GM12878 (cell line): ENCODE measurements around the gene SLIT1. TPM values are rescaled to one million over a fixed set of nuclear protein-coding genes. Genes with fewer than 3 reads are reported as not detected.

ENCODE experiments used
- ATAC-seq: fragments of 200-7000 bp; cut with Tn5 transposase; 3 replicates; pipeline ENCODE4 v1.9.1; 2020; ENCODE audit warnings: mild to moderate bottlenecking, moderate library complexity
- BruUV-seq: library from RNA; stranded (reverse); fragments of 400-500 nt; replicated peaks from 2 replicates; lab custom pipeline; 2021; lab: Mats Ljungman, UMichigan
- CTCF ChIA-PET: fragments of 300-600 bp; sonication (Branson Sonifier 250); formaldehyde crosslinking; extraction: SDS; loops from one replicate; lab custom pipeline; 2021; ENCODE audit warnings: inconsistent platforms; lab: Yijun Ruan, JAX
- POLR2A ChIA-PET: fragments of 350-600 bp; formaldehyde crosslinking; extraction: SDS; loops from one replicate; lab custom pipeline; 2021; ENCODE audit warnings: inconsistent platforms; lab: Charles Lee
- RAD21 ChIA-PET: fragments of 300-600 bp; sonication (Branson Sonifier 250); formaldehyde crosslinking; loops from one replicate; lab custom pipeline; 2023; ENCODE audit warnings: antibody characterized with exemption; ENCODE audit not compliant: unreplicated experiment; lab: Charles Lee
- SMC1A ChIA-PET: fragments of 300-600 bp; sonication (Branson Sonifier 250); formaldehyde crosslinking; loops from one replicate; lab custom pipeline; 2023; ENCODE audit not compliant: unreplicated experiment, uncharacterized antibody; lab: Charles Lee
- DNase-seq: peaks from one replicate; pipeline ENCODE4 v3.0.0-alpha.2; 2011; ENCODE audit warnings: low read depth, low spot score
- FAIRE-seq: peaks from 3 replicates; lab custom pipeline; 2011; peaks lifted over from hg19 to GRCh38; lab: Jason Lieb, UNC
- H2AFZ ChIP-seq: 2 replicates; pipeline ENCODE4 v1.6.0; 2011; ENCODE audit warnings: low read depth, low read length, control low read depth; ENCODE audit not compliant: control insufficient read depth
- H3K27ac ChIP-seq: 2 replicates; pipeline ENCODE4 v1.5.1; 2011; ENCODE audit warnings: control low read depth; ENCODE audit not compliant: control insufficient read depth, insufficient read depth
- H3K27me3 ChIP-seq, 2 experiments: replicated peaks in 1 of 2; 2 replicates each; pipeline versions ENCODE4 v1.6.0 to v1.6.1; 2011; ENCODE audit warnings: low read length in 1 of 2; ENCODE audit not compliant: control insufficient read depth in 2 of 2, insufficient read depth in 2 of 2
- H3K36me3 ChIP-seq, 2 experiments: 2 replicates each; pipeline ENCODE4 v1.5.1; 2011; ENCODE audit warnings: low read length in 1 of 2; ENCODE audit not compliant: control insufficient read depth in 2 of 2, insufficient read depth in 2 of 2
- H3K4me1 ChIP-seq: 2 replicates; pipeline ENCODE4 v1.6.1; 2011; ENCODE audit warnings: mild to moderate bottlenecking, low read length, moderate library complexity, mixed read lengths; ENCODE audit not compliant: control insufficient read depth, insufficient read depth
- H3K4me2 ChIP-seq: 2 replicates; pipeline ENCODE4 v1.6.0; 2011; ENCODE audit warnings: control low read depth; ENCODE audit not compliant: control insufficient read depth, insufficient read depth
- H3K4me3 ChIP-seq: fragments of 200-600 bp; sonication (generic); 2 replicates; pipeline ENCODE4 v1.5.1; 2016
- H3K79me2 ChIP-seq: 2 replicates; pipeline ENCODE4 v1.6.0; 2011; ENCODE audit warnings: low read length; ENCODE audit not compliant: control insufficient read depth, insufficient read depth
- H3K9ac ChIP-seq: 2 replicates; pipeline ENCODE4 v1.8.0; 2011; ENCODE audit warnings: low read length, control low read depth, mixed read lengths; ENCODE audit not compliant: control insufficient read depth, insufficient read depth
- H3K9me3 ChIP-seq: replicated peaks from 3 replicates; pipeline ENCODE4 v1.5.1; 2011; ENCODE audit warnings: mild to moderate bottlenecking, low read length; ENCODE audit not compliant: control insufficient read depth, insufficient read depth
- H4K20me1 ChIP-seq: 2 replicates; pipeline ENCODE4 v1.6.0; 2011; ENCODE audit not compliant: control insufficient read depth, insufficient read depth
- BACH1 ChIP-seq: fragments of 450-650 bp; IDR thresholded peaks from 2 replicates; pipeline ENCODE4 v1.6.1; 2017; ENCODE audit warnings: mild to moderate bottlenecking, borderline replicate concordance
- CREM ChIP-seq: IDR thresholded peaks from 2 replicates; pipeline ENCODE4 v1.6.1; 2014; ENCODE audit warnings: antibody characterized with exemption, low read depth
- CTCF ChIP-seq, 3 experiments: IDR thresholded peaks in 2 of 3; conservative IDR thresholded peaks in 1 of 3; 2 replicates each; pipeline ENCODE4 v1.5.1; 2011; ENCODE audit warnings: low read depth in 3 of 3, low read length in 3 of 3, mild to moderate bottlenecking in 3 of 3, control low read depth in 2 of 3, moderate library complexity in 2 of 3, inconsistent platforms in 1 of 3, mixed read lengths in 1 of 3; ENCODE audit not compliant: control insufficient read depth in 2 of 3, insufficient read depth in 1 of 3; ENCODE audit errors: extremely low read depth in 1 of 3
- DPF2 ChIP-seq: fragments of 450-650 bp; IDR thresholded peaks from 2 replicates; pipeline ENCODE4 v1.6.1; 2017; ENCODE audit warnings: mild to moderate bottlenecking
- ELK1 ChIP-seq: IDR thresholded peaks from 2 replicates; pipeline ENCODE4 v1.6.1; 2012; ENCODE audit warnings: low read depth, low read length, improper control_type of control experiment
- IKZF2 ChIP-seq, 2 experiments: fragments of 450-650 bp; IDR thresholded peaks; 2 replicates each; pipeline ENCODE4 v1.6.1; 2017; ENCODE audit warnings: mild to moderate bottlenecking in 2 of 2, moderate library complexity in 2 of 2
- IRF5 ChIP-seq: fragments of 450-650 bp; IDR thresholded peaks from 2 replicates; pipeline ENCODE4 v1.6.1; 2017; ENCODE audit warnings: borderline replicate concordance
- MTA2 ChIP-seq: fragments of 450-650 bp; IDR thresholded peaks from 2 replicates; pipeline ENCODE4 v1.6.1; 2016; ENCODE audit warnings: low read depth, mild to moderate bottlenecking, moderate library complexity
- NBN ChIP-seq: fragments of 450-650 bp; IDR thresholded peaks from 2 replicates; pipeline ENCODE4 v1.6.1; 2016
- NKRF ChIP-seq: fragments of 450-650 bp; conservative IDR thresholded peaks from 2 replicates; pipeline ENCODE4 v1.6.1; 2017; ENCODE audit warnings: mild to moderate bottlenecking, moderate library complexity
- NR2F1 ChIP-seq: fragments of 450-650 bp; conservative IDR thresholded peaks from 2 replicates; pipeline ENCODE4 v1.6.1; 2017; ENCODE audit warnings: mild to moderate bottlenecking
- POLR2A ChIP-seq: IDR thresholded peaks from 2 replicates; pipeline ENCODE4 v1.6.1; 2011; ENCODE audit warnings: low read depth, mild to moderate bottlenecking, low read length
- RBBP5 ChIP-seq: fragments of 200-600 bp; sonication (generic); conservative IDR thresholded peaks from 2 replicates; pipeline ENCODE4 v1.6.1; 2016
- SKIL ChIP-seq: fragments of 450-650 bp; IDR thresholded peaks from 2 replicates; pipeline ENCODE4 v1.6.1; 2017; ENCODE audit warnings: mild to moderate bottlenecking, low read depth, inconsistent platforms; ENCODE audit not compliant: poor library complexity, severe bottlenecking
- SMAD5 ChIP-seq: IDR thresholded peaks from 2 replicates; pipeline ENCODE4 v1.6.1; 2016; ENCODE audit warnings: antibody characterized with exemption, low read depth
- SUPT20H ChIP-seq: IDR thresholded peaks from 2 replicates; pipeline ENCODE4 v1.6.1; 2011; ENCODE audit warnings: low read depth, mild to moderate bottlenecking, low read length, moderate library complexity, borderline replicate concordance; ENCODE audit not compliant: control insufficient read depth
- TCF3 ChIP-seq: IDR thresholded peaks from 2 replicates; pipeline ENCODE4 v1.6.1; 2012; ENCODE audit warnings: low read depth, mild to moderate bottlenecking, low read length, borderline replicate concordance; ENCODE audit not compliant: insufficient read depth
- YY1 ChIP-seq: IDR thresholded peaks from 2 replicates; pipeline ENCODE4 v1.6.1; 2011; ENCODE audit warnings: low read depth, mild to moderate bottlenecking, low read length
- WGBS: methylation state at CpG from one replicate; pipeline ENCODE4 v1.1.6; 2016; ENCODE audit warnings: low lambda C conversion rate; ENCODE audit not compliant: insufficient replicate concordance, insufficient coverage; ENCODE audit errors: missing lambda C conversion rate; 5-methylcytosine and 5-hydroxymethylcytosine counted together
- in situ Hi-C: fragments of 300-500 bp; cut with MboI; formaldehyde crosslinking; loops from 9 replicates; pipeline ENCODE4 v1.14.3; 2018; ENCODE audit warnings: mixed read lengths
- intact Hi-C: fragments of 100-400 bp; cut with micrococcal nuclease; formaldehyde crosslinking; loops from one replicate; pipeline ENCODE4 v1.14.2; 2022; ENCODE audit not compliant: unreplicated experiment
- polyA plus RNA-seq, 11 experiments: library from polyadenylated mRNA; depleted of rRNA in 4 of 11; unstranded in 6 of 11; stranded (reverse) in 5 of 11; fragments of >200 nt; fragmentation: Nextera tagmentation in 4 of 11; fragmentation: Illumina TruSeq in 1 of 11; extraction: Ambion mirVana in 4 of 11; extraction: Trizol in 1 of 11; gene quantifications; 1 replicate in 1 of 11; 2 replicates in 10 of 11; pipeline versions ENCODE4 v1.2.1 to v1.2.3, GENCODE V29; 2011 to 2016; ENCODE audit warnings: inconsistent platforms in 2 of 11, missing spikeins in 2 of 11, low read depth in 1 of 11
- total RNA-seq, 4 experiments: library from RNA; depleted of rRNA in 3 of 4; stranded (reverse); fragments of >200 nt in 3 of 4; fragmentation: Illumina TruSeq in 1 of 4; extraction: Trizol in 1 of 4; gene quantifications; 2 replicates each; pipeline versions ENCODE4 v1.2.1 to v1.2.3, GENCODE V29; 2013 to 2021

Gene SLIT1
- total and polyA plus RNA-seq, 10 of the 15 experiments (the other 5 are each of a cell fraction or from before 2014, with no cell fraction given) = 0.04 to 0.19 (median 0.06) TPM; not detected in 4

GRCh38 chr10:97090035-97090434 is 95.7 kb downstream of the SLIT1 start:
- WGBS = 35% methylated on average over 10 of the region's 10 CpGs
- ChIA-PET RAD21 (no interaction called here), CTCF (interaction anchor here (1.2 to 1.3 kb wide), 2 partner anchors 9 to 107 kb away, joined by 3 to 5 read pairs; no protein-coding TSS in a partner anchor), SMC1A (interaction anchor here (1.2 kb wide), 1 partner anchor 9 kb away, joined by 4 read pairs; no protein-coding TSS in a partner anchor), POLR2A (no interaction called here)
- BruUV-seq = no TSS peak
- Histone ChIP-seq H2AFZ (no peak overlapping the region), H3K27me3 (peaks cover 4 to 13% of the 10 kb centered on the region in 2 experiments; a peak in 3 of 4 replicates), H3K4me3 (no peak overlapping the region), H3K4me1 (no peaks in the 10 kb centered on the region), H3K9me3 (no peaks in the 10 kb centered on the region; the same call in 2 of the 3 replicates), H3K27ac (no peak overlapping the region), H3K9ac (no peak overlapping the region), H3K79me2 (no peaks in the 10 kb centered on the region), H3K4me2 (no peak overlapping the region), H3K36me3 (no peaks in the 10 kb centered on the region), H4K20me1 (no peaks in the 10 kb centered on the region)
- DNase-seq (no peak), FAIRE-seq (no peak), ATAC-seq (no peak)
- intact Hi-C loops (no loop called here), in situ Hi-C loops (no loop called here)
- TF ChIP-seq CTCF (IDR thresholded peaks at IDR 0.05 in 2 of 3, conservative IDR thresholded peaks at IDR 0.05 in 1 of 3; ENCODE audit: control insufficient read depth in 2 of 3, extremely low read depth in 1 of 3, insufficient read depth in 1 of 3, low read depth in 3 of 3, low read length in 3 of 3) = no peak
- TF ChIP-seq CREM = no peak
- TF ChIP-seq TCF3 = no peak
- no peak for TF ChIP-seq NBN
- TF ChIP-seq YY1 = no peak
- TF ChIP-seq SMAD5 = no peak
- no peak for TF ChIP-seq NR2F1
- TF ChIP-seq ELK1 = no peak
- no peak for TF ChIP-seq NKRF
- TF ChIP-seq BACH1 = no peak
- no peak for TF ChIP-seq IRF5
- TF ChIP-seq POLR2A = no peak
- TF ChIP-seq IKZF2 (IDR thresholded peaks at IDR 0.05) = no peak
- no peak for TF ChIP-seq RBBP5
- no peak for TF ChIP-seq DPF2
- TF ChIP-seq SKIL = no peak
- no peak for TF ChIP-seq MTA2
- TF ChIP-seq SUPT20H = no peak
